ENCODE data around the gene FOXD2.
"Not testable (repeated sequence)": the region's sequence is repeated elsewhere in the genome, so short reads cannot be mapped to it uniquely, and the experiment has no call there.

FOXD2 gene

DNA sequence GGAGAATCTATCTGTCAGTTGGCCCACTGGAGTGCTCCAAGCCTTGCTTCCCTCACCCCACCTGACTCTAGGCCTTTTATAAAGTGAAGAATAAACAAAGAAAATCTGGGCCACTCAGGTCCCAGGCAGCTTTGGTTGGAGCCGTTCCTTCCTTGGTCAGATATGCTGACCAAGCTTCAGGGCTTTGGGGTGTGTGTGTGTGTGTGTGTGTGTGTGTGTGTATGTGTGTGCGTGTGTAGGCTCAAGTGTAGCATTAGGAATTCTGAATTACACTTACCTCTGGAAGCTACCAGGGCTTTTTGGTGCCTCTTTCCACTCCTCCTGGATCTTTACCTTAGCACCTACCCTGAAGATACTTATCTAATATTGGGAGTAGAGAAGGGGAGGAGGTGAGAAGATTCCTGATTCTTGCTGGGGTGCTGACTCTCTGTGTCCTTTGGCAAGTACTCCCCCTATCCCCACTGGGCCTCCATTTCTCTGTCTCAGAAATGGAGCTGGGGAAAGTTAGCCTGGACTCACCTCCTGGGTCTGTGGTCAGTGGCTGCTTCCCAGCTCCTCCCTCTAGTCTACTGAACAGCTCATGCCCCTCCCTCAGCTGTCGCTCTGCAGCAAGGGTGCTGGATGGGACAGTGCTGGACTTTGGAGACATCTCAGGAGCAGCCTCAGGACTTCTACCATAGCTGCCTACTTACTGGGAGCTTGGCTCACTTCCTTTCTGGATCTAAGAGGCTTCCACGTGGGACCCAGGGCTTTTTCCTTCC is 10.8 kb downstream of the FOXD2 start:
- no peak overlapping the region for H3K27ac ChIP-seq
- TF ChIP-seq, protein P1, sequence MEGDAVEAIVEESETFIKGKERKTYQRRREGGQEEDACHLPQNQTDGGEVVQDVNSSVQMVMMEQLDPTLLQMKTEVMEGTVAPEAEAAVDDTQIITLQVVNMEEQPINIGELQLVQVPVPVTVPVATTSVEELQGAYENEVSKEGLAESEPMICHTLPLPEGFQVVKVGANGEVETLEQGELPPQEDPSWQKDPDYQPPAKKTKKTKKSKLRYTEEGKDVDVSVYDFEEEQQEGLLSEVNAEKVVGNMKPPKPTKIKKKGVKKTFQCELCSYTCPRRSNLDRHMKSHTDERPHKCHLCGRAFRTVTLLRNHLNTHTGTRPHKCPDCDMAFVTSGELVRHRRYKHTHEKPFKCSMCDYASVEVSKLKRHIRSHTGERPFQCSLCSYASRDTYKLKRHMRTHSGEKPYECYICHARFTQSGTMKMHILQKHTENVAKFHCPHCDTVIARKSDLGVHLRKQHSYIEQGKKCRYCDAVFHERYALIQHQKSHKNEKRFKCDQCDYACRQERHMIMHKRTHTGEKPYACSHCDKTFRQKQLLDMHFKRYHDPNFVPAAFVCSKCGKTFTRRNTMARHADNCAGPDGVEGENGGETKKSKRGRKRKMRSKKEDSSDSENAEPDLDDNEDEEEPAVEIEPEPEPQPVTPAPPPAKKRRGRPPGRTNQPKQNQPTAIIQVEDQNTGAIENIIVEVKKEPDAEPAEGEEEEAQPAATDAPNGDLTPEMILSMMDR (conservative IDR thresholded peaks at IDR 0.05): no peak

DNA sequence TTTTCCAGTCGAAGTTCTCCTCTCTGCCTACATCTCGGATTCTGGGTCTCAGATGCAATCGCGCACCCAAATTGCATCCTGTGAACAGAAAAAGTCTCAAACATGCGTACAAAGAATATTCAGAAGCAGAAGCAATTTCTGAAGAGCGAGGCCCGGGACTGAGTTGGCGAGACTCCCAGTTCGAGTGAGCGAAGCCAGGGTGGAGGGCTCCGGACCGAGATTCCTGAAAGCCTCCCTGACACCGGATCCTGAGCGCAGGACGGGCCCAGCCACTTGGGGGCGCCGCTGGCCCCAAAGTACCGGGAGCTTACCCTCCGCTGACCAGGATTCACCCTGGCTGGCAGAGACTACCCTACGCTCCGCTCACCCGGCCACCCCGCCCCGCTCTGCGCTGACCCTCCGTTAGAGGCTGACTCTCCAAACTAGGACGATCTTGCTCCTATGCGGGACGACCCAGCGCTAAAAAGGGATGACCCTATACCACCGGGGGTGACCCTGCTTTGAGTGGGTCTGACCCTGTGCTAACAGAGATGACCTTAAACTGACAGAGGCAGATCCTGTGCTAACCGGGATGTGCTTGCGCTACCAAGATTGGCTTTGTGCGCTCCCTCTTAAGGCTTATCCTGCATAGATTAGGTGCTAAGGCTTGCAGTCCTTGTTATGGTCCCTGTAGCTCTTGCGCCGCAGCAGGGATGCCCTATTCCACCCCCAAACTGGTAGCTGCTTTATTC is 12.1 kb downstream of the FOXD2 start:
- H3K27ac ChIP-seq: no peak overlapping the region
- TF ChIP-seq, protein P1 (conservative IDR thresholded peaks at IDR 0.05): peak; percentile 59

DNA sequence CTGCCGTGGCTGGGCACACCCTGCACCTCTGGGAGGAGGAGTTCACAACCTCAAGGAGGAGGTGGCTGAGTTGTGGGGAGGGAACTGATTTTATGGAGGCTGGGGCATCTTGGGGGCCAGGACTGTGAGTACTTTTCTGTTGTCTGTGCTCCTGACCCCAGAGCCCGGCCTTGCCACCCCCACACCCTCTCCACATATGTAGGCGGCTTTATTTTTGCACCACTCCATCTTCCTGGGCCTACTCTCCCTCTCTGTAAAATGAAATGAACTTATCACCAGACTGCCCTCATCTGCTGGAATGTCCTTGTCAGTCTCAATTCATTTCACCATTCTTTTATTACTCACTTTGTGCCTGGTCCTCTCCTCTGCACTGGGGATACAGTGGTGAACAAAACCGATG is 12.8 kb downstream of the FOXD2 start:
- H3K27ac ChIP-seq: no peak overlapping the region
- TF ChIP-seq, protein P1 (conservative IDR thresholded peaks at IDR 0.05): no peak

GRCh38 chr1:47452426-47452825 is 14.6 kb downstream of the FOXD2 start:
- no peak overlapping the region for H3K27ac ChIP-seq
- TF ChIP-seq, protein P1 (conservative IDR thresholded peaks at IDR 0.05): no peak

DNA sequence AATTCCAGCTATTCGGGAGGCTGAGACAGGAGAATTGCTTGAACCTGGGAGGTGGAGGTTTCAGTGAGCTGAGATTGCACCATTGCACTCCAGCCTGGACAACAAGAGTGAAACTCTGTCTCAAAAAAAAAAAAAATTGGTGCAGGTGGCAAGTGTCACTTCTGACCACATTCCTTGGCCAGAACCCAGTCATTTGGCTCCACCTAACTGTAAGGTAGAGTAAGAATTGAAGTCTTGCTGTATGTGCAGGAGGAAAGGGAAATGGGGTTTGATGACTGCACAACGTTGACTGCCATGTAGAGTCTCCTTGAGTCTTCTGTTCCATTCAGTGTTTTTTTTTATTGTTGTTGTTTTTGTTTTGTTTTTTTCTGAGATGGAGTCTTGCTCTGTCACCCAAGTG is 16.1 kb downstream of the FOXD2 start:
- not testable (repeated sequence) for H3K27ac ChIP-seq

DNA sequence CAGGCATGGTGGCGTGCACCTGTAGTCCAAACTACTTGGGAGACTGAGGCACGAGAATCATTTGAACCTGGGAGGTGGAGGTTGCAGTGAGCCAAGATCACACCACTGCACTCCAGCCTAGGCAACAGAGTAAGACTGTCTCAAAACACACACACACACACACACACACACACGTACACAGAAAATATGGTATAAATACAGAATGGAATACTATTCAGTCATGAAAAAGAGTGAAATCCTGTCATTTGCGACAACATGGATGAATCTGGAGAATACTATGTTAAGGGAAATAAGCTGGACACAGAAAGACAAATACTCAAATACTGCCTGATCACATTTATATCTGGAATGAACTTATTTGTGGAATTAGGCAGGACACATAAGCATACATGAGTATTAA is 18.4 kb downstream of the FOXD2 start:
- no peak overlapping the region for H3K27ac ChIP-seq
- TF ChIP-seq, protein P1 (conservative IDR thresholded peaks at IDR 0.05): no peak

DNA sequence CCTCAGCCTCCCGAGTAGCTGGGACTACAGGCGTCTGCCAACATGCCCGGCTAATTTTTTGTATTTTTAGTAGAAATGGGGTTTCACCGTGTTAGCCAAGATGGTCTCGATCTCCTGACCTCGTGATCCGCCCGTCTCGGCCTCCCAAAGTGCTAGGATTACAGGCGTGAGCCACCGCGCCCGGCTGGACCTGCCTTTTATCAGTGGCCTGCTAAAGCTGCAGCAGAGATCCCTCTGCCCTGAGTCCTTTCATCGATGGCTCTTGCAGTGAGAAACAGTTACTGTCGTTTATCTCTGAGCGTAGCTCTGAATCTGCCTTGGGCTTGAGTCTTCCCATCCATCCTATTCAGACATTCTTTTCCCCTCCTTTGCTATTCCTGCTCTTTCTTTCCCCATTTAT is 19.7 kb downstream of the FOXD2 start:
- not testable (repeated sequence) for H3K27ac ChIP-seq

- no peak overlapping the region for H3K27ac ChIP-seq
- TF ChIP-seq, protein P1 (conservative IDR thresholded peaks at IDR 0.05): no peak
Measured at GRCh38 chr1:47459253-47459788, 21.5 kb downstream of the FOXD2 start.
